Esophagus squamous epithelium (tissue), 5 donors: ENCODE measurements around the gene DLG2. TPM values are rescaled to one million over a fixed set of nuclear protein-coding genes. Genes with fewer than 3 reads are reported as not detected.
A peak's percentile ranks its signal among the peaks of the same experiment; 100 is the strongest.

ENCODE experiments used
- DNase-seq: peaks from one replicate; lab custom pipeline; 2025; lab: John Stamatoyannopoulos, UW
- H3K27ac ChIP-seq, 4 donors: fragments of 200-600 bp; sonication (generic); one replicate each; pipeline ENCODE4 v1.5.1; 2016 to 2019; ENCODE audit warnings: mild to moderate bottlenecking in 1 of 4
- H3K27me3 ChIP-seq, 4 donors: fragments of 200-600 bp; sonication (generic); 1 replicate in 3 of 4; 2 replicates in 1 of 4; pipeline versions ENCODE4 v1.5.1 to v1.6.0; 2017 to 2021; ENCODE audit warnings: antibody characterized with exemption in 1 of 4
- H3K36me3 ChIP-seq, 3 donors: fragments of 200-600 bp; sonication (generic); one replicate each; pipeline ENCODE4 v1.5.1; 2016 to 2019
- H3K4me1 ChIP-seq, 3 donors: fragments of 200-600 bp; sonication (generic); one replicate each; pipeline ENCODE4 v1.5.1; 2017 to 2019
- H3K4me3 ChIP-seq, 4 donors: fragments of 200-600 bp; sonication (generic); 1 replicate in 3 of 4; 2 replicates in 1 of 4; pipeline ENCODE4 v1.5.1; 2016 to 2019; ENCODE audit warnings: mild to moderate bottlenecking in 2 of 4, moderate library complexity in 1 of 4
- H3K9me3 ChIP-seq, 3 donors: fragments of 200-600 bp; sonication (generic); one replicate each; pipeline ENCODE4 v1.5.1; 2016 to 2019
- POLR2A ChIP-seq, 4 donors: fragments of 450-650 bp; IDR thresholded peaks; one replicate each; pipeline ENCODE4 v1.6.1; 2017; ENCODE audit warnings: antibody characterized with exemption in 4 of 4, mild to moderate bottlenecking in 4 of 4, moderate library complexity in 3 of 4
- WGBS, 2 donors: methylation state at CpG; one replicate each; pipeline ENCODE4 v1.1.5; 2018; 5-methylcytosine and 5-hydroxymethylcytosine counted together
- intact Hi-C: fragments of 100-400 bp; cut with DNase I; formaldehyde crosslinking; loops from one replicate; pipeline ENCODE4 v1.15.0; 2022
- total RNA-seq, 4 donors: library from RNA; depleted of rRNA; stranded (reverse); fragments of >200 nt; gene quantifications; one replicate each; pipeline ENCODE4 v1.1.0, GENCODE V29; 2016
- TF ChIP-seq, protein P1 (sequence below), 6 experiments: fragments of 450-650 bp in 4 of 6; fragments of 200-600 bp in 2 of 6; sonication (generic) in 2 of 6; IDR thresholded peaks; one replicate each; pipeline ENCODE4 v1.5.1; 2016 to 2019; ENCODE audit warnings: antibody characterized with exemption in 6 of 6, mild to moderate bottlenecking in 4 of 6, moderate library complexity in 4 of 6
- donor health status: DM: yes; HTN: yes; CAD: no.

DLG2 gene
- total RNA-seq, 4 donors from 2014 or later = 2.9 to 27.7 (median 12.6) TPM

- no peak for DNase-seq
- H3K9me3 ChIP-seq = no peaks in the 10 kb centered on the region
- H3K36me3 ChIP-seq = no peaks in the 10 kb centered on the region
- TF ChIP-seq, protein P1, sequence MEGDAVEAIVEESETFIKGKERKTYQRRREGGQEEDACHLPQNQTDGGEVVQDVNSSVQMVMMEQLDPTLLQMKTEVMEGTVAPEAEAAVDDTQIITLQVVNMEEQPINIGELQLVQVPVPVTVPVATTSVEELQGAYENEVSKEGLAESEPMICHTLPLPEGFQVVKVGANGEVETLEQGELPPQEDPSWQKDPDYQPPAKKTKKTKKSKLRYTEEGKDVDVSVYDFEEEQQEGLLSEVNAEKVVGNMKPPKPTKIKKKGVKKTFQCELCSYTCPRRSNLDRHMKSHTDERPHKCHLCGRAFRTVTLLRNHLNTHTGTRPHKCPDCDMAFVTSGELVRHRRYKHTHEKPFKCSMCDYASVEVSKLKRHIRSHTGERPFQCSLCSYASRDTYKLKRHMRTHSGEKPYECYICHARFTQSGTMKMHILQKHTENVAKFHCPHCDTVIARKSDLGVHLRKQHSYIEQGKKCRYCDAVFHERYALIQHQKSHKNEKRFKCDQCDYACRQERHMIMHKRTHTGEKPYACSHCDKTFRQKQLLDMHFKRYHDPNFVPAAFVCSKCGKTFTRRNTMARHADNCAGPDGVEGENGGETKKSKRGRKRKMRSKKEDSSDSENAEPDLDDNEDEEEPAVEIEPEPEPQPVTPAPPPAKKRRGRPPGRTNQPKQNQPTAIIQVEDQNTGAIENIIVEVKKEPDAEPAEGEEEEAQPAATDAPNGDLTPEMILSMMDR (IDR thresholded peaks at IDR 0.05) = no peak
- TF ChIP-seq POLR2A (IDR thresholded peaks at IDR 0.05) = no peak
- intact Hi-C loops = no loop called here
- no peaks in the 10 kb centered on the region for H3K4me1 ChIP-seq
- no peaks in the 10 kb centered on the region for H3K27me3 ChIP-seq
- H3K4me3 ChIP-seq = no peak overlapping the region
- WGBS, 2 donors = 57 to 61% methylated on average over 3 of the region's 3 CpGs
- H3K27ac ChIP-seq = no peak overlapping the region
Measured at GRCh38 chr11:84333221-84333620, 1293.9 kb downstream of the DLG2 start.

DNA sequence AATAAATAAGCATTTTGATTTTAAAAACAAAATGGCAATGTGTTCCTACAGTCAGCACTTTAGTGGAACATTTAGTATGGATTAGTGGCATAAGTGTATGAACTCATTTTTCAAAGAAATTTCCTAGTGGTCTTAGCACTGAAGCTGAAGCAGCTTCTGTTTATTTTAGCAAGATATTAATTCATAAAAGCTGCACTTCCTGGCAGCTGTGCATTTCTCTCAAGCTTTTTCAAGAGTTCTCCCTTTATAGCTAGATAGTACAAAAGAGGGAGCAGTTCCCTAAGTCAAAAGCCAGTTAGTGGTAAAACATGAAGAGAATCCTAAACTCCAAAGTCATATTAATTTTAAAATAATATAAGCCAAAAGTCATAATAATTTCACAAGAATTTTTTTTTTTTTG is 1304.9 kb downstream of the DLG2 start:
- no peak for DNase-seq
- Histone ChIP-seq H3K4me1 (no peaks in the 10 kb centered on the region), H3K27ac (no peak overlapping the region), H3K9me3 (no peaks in the 10 kb centered on the region), H3K36me3 (no peaks in the 10 kb centered on the region), H3K27me3 (no peaks in the 10 kb centered on the region), H3K4me3 (no peak overlapping the region)
- intact Hi-C loops = no loop called here
- TF ChIP-seq POLR2A (IDR thresholded peaks at IDR 0.05) = no peak

- Histone ChIP-seq H3K4me1 (no peaks in the 10 kb centered on the region), H3K36me3 (no peaks in the 10 kb centered on the region), H3K27ac (no peak overlapping the region), H3K27me3 (no peaks in the 10 kb centered on the region), H3K9me3 (no peaks in the 10 kb centered on the region), H3K4me3 (no peak overlapping the region)
- intact Hi-C loops = no loop called here
- WGBS, 2 donors = 56 to 67% methylated on average over 2 of the region's 2 CpGs
- DNase-seq = no peak
- TF ChIP-seq POLR2A (IDR thresholded peaks at IDR 0.05) = no peak
- TF ChIP-seq, protein P1 (IDR thresholded peaks at IDR 0.05) = no peak
Measured at GRCh38 chr11:84319863-84320262, 1307.3 kb downstream of the DLG2 start.

DNA sequence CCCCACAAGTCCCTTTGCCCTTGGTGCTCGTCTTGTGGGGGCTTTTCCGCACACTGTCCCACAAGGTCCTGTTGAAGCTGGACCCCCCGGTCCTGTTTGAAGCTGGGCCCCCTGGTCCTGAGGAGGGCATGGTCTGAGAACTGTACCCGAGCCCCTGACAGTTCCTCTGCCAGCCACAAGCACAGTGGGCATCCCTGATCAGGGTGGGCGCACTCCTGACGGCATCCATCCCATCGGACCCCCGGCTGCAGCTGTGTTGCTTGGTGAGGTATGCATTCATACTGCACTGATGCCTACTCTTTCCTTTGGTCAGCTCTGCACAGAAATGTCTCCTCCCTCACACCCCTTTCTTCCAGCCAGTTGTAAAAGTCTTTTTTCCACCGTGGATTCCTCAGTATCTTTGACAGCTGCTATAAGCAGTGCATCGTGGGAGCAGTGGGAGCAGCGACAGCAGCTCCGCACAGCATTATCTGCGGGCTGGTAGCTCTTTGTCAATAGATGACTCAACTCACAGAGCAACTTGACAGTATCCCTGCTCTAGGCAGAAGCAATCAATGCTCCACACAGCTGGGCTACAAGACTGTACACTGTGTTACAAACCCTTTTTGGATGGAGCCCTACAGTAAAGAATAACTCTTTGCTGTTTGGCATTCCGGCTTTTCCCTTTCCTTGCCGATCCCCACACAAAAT is 1310.1 kb downstream of the DLG2 start:
- H3K9me3 ChIP-seq = no peaks in the 10 kb centered on the region
- DNase-seq = no peak
- H3K27ac ChIP-seq = no peak overlapping the region
- H3K36me3 ChIP-seq = no peaks in the 10 kb centered on the region
- H3K27me3 ChIP-seq = no peaks in the 10 kb centered on the region
- H3K4me3 ChIP-seq = peak overlapping the region in 2 of 4 donors; percentile 10 to 39
- H3K4me1 ChIP-seq = no peaks in the 10 kb centered on the region
- WGBS, 2 donors = 57% methylated on average over 4 to 14 of the region's 15 CpGs
- TF ChIP-seq, protein P1 (IDR thresholded peaks at IDR 0.05) = no peak
- no peak for TF ChIP-seq POLR2A (IDR thresholded peaks at IDR 0.05)
- intact Hi-C loops = no loop called here

- no peak for DNase-seq
- intact Hi-C loops = no loop called here
- no peaks in the 10 kb centered on the region for H3K4me1 ChIP-seq
- 65 to 77% methylated on average over 4 of the region's 4 CpGs for WGBS, 2 donors
- TF ChIP-seq POLR2A (IDR thresholded peaks at IDR 0.05) = no peak
- TF ChIP-seq, protein P1 (IDR thresholded peaks at IDR 0.05) = no peak
- no peak overlapping the region for H3K27ac ChIP-seq
- H3K27me3 ChIP-seq = no peaks in the 10 kb centered on the region
- H3K4me3 ChIP-seq = no peak overlapping the region
- H3K36me3 ChIP-seq = no peaks in the 10 kb centered on the region
- H3K9me3 ChIP-seq = no peaks in the 10 kb centered on the region
Measured at GRCh38 chr11:84313830-84314359, 1313.2 kb downstream of the DLG2 start.
